ENCODE measurements around the gene BCAN. TPM values are rescaled to one million over a fixed set of nuclear protein-coding genes. Genes with fewer than 3 reads are reported as not detected.
"Not testable (repeated sequence)": the region's sequence is repeated elsewhere in the genome, so short reads cannot be mapped to it uniquely, and the experiment has no call there.

The BCAN gene
- total and polyA plus RNA-seq, 2 of the 4 experiments (the other 2 are of a cell fraction) = 0.07 TPM; not detected in 1

DNA sequence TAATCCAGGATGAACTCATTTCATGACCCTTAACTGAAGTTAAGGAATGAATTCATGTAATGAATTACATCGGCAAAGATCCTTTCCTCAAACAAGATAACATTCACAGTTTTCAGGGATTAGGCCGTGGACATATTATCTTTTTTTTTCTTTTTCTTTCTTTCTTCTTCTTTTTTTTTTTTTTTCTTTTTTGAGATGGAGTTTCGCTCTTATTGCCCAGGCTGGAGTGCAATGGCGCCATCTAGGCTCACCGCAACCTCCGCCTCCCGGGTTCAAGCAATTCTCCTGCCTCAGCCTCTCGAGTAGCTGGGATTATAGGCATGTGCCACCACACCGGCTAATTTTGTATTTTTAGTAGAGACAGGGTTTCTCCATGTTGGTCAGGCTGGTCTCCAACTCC is 10.8 kb upstream of the BCAN start:
- H2BK5ac ChIP-seq (ENCODE audit: low read depth, low read length, poor library complexity, severe bottlenecking); H3K79me1 ChIP-seq (ENCODE audit: low read depth in 1 of 2, low read length in 2 of 2); H3K56ac ChIP-seq (ENCODE audit: extremely low read depth, insufficient read depth, low read length); DNase-seq; H3K4me3 ChIP-seq (ENCODE audit: insufficient read depth, low read depth, low read length); H3K4me1 ChIP-seq (ENCODE audit: control insufficient read depth, insufficient read depth, low read length); H3K4me2 ChIP-seq (ENCODE audit: low read depth, low read length); H3K27ac ChIP-seq (ENCODE audit: insufficient read depth, low read length); H4K20me1 ChIP-seq (ENCODE audit: insufficient read depth, low read length); H3K14ac ChIP-seq (replicated peaks; ENCODE audit: low read depth, low read length); H2BK120ac ChIP-seq (ENCODE audit: low read depth, low read length); H3K4ac ChIP-seq (ENCODE audit: low read depth, low read length); BruUV-seq (replicated peaks); CTCF ChIA-PET; H2BK20ac ChIP-seq (ENCODE audit: low read depth, low read length); H4K91ac ChIP-seq (ENCODE audit: insufficient read depth, low read depth, low read length); intact Hi-C loops (cut with micrococcal nuclease); H3K9ac ChIP-seq (ENCODE audit: low read depth, low read length); H3K9me1 ChIP-seq (ENCODE audit: insufficient read depth, low read length); in situ Hi-C loops (cut with MboI; ENCODE audit: low sequenced_read_pairs); H3K18ac ChIP-seq (ENCODE audit: low read depth, low read length); H2BK15ac ChIP-seq (ENCODE audit: low read depth, low read length); H3K9me3 ChIP-seq (ENCODE audit: control insufficient read depth, insufficient read depth, low read length); POLR2A ChIA-PET (ENCODE audit: unreplicated experiment); ATAC-seq (ENCODE audit: low read depth); dilution Hi-C loops (cut with HindIII; ENCODE audit: low sequenced_read_pairs, unreplicated experiment); H2AK9ac ChIP-seq (replicated peaks; ENCODE audit: low read depth, low read length, poor library complexity); H3K23ac ChIP-seq (ENCODE audit: low read depth, low read length); H4K5ac ChIP-seq (ENCODE audit: low read depth, low read length); H2AK5ac ChIP-seq (ENCODE audit: low read depth, low read length); H4K8ac ChIP-seq (ENCODE audit: low read depth in 2 of 2, low read length in 2 of 2); H3K36me3 ChIP-seq (ENCODE audit: control insufficient read depth, insufficient read depth, low read length); H2AFZ ChIP-seq (replicated peaks; ENCODE audit: low read length, poor library complexity): not testable (repeated sequence)
- peaks cover 53% of the 10 kb centered on the region for H3K27me3 ChIP-seq (ENCODE audit: control insufficient read depth, insufficient read depth, low read length)
- WGBS, 2 experiments (ENCODE audit: extremely low coverage in 2 of 2, insufficient read length in 1 of 2) = no CpG with 5 or more reads among the region's 9 CpGs

All from IMR-90 (cell line).